Measurements from ENCODE around the gene TOR1AIP2. TPM values are rescaled to one million over a fixed set of nuclear protein-coding genes. Genes with fewer than 3 reads are reported as not detected.
A peak's percentile ranks its signal among the peaks of the same experiment; 100 is the strongest.

Gene TOR1AIP2
- total and polyA plus RNA-seq, 2 of the 8 experiments (the other 6 are each of a cell fraction or from before 2014, with no cell fraction given), result 12.1 to 75.2 TPM

DNA sequence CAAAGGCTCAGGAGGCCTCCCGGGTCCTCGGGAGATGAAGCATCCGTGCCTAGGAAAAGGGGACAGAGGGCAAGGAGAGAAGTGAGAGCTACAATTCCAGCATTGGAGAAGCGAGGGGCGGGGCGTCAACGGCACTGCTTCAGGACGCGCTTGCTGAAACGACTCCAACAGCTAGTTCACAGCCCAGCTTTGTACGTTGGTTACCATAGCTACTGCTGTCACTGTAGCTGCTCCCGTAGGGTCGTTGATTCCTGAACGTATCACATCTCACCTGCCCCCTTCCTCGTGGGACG is 63.1 kb downstream of the TOR1AIP2 start:
- Histone ChIP-seq H2AFZ (ENCODE audit: low read length) (peak overlapping the region; percentile 99), H2BK12ac (ENCODE audit: low read depth, low read length) (no peak overlapping the region), H3K23me2 (ENCODE audit: low read depth, low read length) (peaks cover 11% of the 10 kb centered on the region), H3K4me1 (replicated peaks in 1 of 4; ENCODE audit: control insufficient read depth in 3 of 4, insufficient read depth in 4 of 4, low read length in 3 of 4) (peaks cover 4 to 12% (median 6%) of the 10 kb centered on the region in 4 experiments), H3K56ac (replicated peaks; ENCODE audit: insufficient read length, low read depth, low read length) (no peak overlapping the region), H2BK120ac (replicated peaks; ENCODE audit: low read depth, low read length) (no peak overlapping the region), H3K79me2 (ENCODE audit: control insufficient read depth in 1 of 2, insufficient read depth in 2 of 2, low read length in 2 of 2) (no peaks in the 10 kb centered on the region), H3K23ac (ENCODE audit: insufficient read length) (no peak overlapping the region), H3K79me1 (ENCODE audit: low read depth, low read length) (no peaks in the 10 kb centered on the region), H3K4me2 (ENCODE audit: insufficient read depth in 1 of 2, low read depth in 2 of 2, low read length in 2 of 2) (peak overlapping the region; percentile 90 to 100), H3K18ac (ENCODE audit: extremely low read depth, low read length) (no peak overlapping the region), H2BK15ac (ENCODE audit: low read length) (0 out of 2 replicates have a peak overlapping the region, but pooled peaks have one; percentile 74), H3K27me3 (replicated peaks in 1 of 4; ENCODE audit: control insufficient read depth in 3 of 4, extremely low read depth in 1 of 4, insufficient read depth in 3 of 4, low read length in 3 of 4) (peaks cover 0 to 17% (median 14%) of the 10 kb centered on the region in 4 experiments; a peak in 6 of 7 replicates), H4K91ac (replicated peaks; ENCODE audit: insufficient read length, low read length) (no peak overlapping the region), H3K4ac (replicated peaks; ENCODE audit: insufficient read length, low read depth, low read length) (no peak overlapping the region), H3K9me3 (ENCODE audit: insufficient read depth in 2 of 2, low read depth in 1 of 2, low read length in 1 of 2) (no peaks in the 10 kb centered on the region), H2AK5ac (ENCODE audit: low read depth, low read length) (no peak overlapping the region), H3K14ac (ENCODE audit: insufficient read length) (no peak overlapping the region), H4K8ac (ENCODE audit: extremely low read depth, insufficient read depth, low read length) (no peak overlapping the region; the same call in 1 of the 2 replicates), H3K36me3 (ENCODE audit: control insufficient read depth in 2 of 4, insufficient read depth in 4 of 4, low read length in 3 of 4) (no peaks in the 10 kb centered on the region), H3K4me3 (ENCODE audit: extremely low read depth in 1 of 4, insufficient read depth in 2 of 4, low read depth in 3 of 4, low read length in 4 of 4) (peak overlapping the region; percentile 50 to 67 (median 58); a peak in 7 of 8 replicates), H4K20me1 (replicated peaks in 1 of 2; ENCODE audit: control insufficient read depth in 1 of 2, insufficient read depth in 2 of 2, low read length in 2 of 2) (no peaks in the 10 kb centered on the region), H3K27ac (ENCODE audit: low read depth, low read length) (no peak overlapping the region), H3K9ac (replicated peaks in 1 of 4; ENCODE audit: extremely low read depth in 1 of 4, low read depth in 3 of 4, low read length in 3 of 4) (peak overlapping the region in 1 of 4 experiments; percentile 42; a peak in 1 of 7 replicates), H2BK20ac (ENCODE audit: low read length) (no peak overlapping the region), H2BK5ac (ENCODE audit: low read depth, low read length) (no peak overlapping the region), H4K5ac (ENCODE audit: insufficient read length, low read depth, low read length) (no peak overlapping the region)
- ChIA-PET POLR2A (ENCODE audit: partially characterized antibody) (interaction anchor here (1.0 kb wide), 1 partner anchor 18 kb away, joined by 4 read pairs; no protein-coding TSS in a partner anchor), CTCF (ENCODE audit: partially characterized antibody) (interaction anchor here (0.6 to 16.2 kb wide), 66 partner anchors 8 to 646 kb away, joined by 3 to 595 read pairs (median 5); partner anchors contain the start of genes FAM163A and TOR1AIP1)
- 7% methylated on average over 16 of the region's 16 CpGs; no CpG with 5 or more reads in 1 of the 2 experiments for WGBS, 2 experiments (ENCODE audit: extremely low coverage in 1 of 2, insufficient coverage in 1 of 2, insufficient read length in 1 of 2, insufficient replicate concordance in 2 of 2, low coverage in 1 of 2, low lambda C conversion rate in 2 of 2, missing lambda C conversion rate in 1 of 2)
- FAIRE-seq (no peak), DNase-seq (ENCODE audit: low read depth in 1 of 2, low spot score in 2 of 2) (no peak)
- TF ChIP-seq ZNF274 (IDR thresholded peaks at IDR 0.05; ENCODE audit: borderline replicate concordance, extremely low read depth, low read length) (no peak), BACH1 (IDR thresholded peaks at IDR 0.05; ENCODE audit: low read length) (0 out of 2 replicates have a peak, but pooled peaks have one; percentile 13), TBP (IDR thresholded peaks at IDR 0.05; ENCODE audit: low read depth, low read length) (no peak), SRF (IDR thresholded peaks at IDR 0.05; ENCODE audit: low read depth, low read length) (no peak), RFX5 (IDR thresholded peaks at IDR 0.05; ENCODE audit: borderline replicate concordance, low read depth, low read length) (no peak)

Data from H1 (cell line).